Peyer's patch (tissue), 4 donors: ENCODE measurements around the gene DISP3.

Experiments used
- CTCF ChIP-seq, 6 experiments: fragments of 450-650 bp in 4 of 6; fragments of 200-600 bp in 2 of 6; sonication (generic) in 1 of 6; IDR thresholded peaks; one replicate each; pipeline ENCODE4 v1.5.1; 2017 to 2019; ENCODE audit warnings: antibody characterized with exemption in 6 of 6, mild to moderate bottlenecking in 3 of 6, moderate library complexity in 1 of 6
- POLR2A ChIP-seq, 2 donors: fragments of 450-650 bp; IDR thresholded peaks; one replicate each; pipeline ENCODE4 v1.5.1; 2017; ENCODE audit warnings: antibody characterized with exemption in 2 of 2, mild to moderate bottlenecking in 2 of 2, moderate library complexity in 2 of 2

DNA sequence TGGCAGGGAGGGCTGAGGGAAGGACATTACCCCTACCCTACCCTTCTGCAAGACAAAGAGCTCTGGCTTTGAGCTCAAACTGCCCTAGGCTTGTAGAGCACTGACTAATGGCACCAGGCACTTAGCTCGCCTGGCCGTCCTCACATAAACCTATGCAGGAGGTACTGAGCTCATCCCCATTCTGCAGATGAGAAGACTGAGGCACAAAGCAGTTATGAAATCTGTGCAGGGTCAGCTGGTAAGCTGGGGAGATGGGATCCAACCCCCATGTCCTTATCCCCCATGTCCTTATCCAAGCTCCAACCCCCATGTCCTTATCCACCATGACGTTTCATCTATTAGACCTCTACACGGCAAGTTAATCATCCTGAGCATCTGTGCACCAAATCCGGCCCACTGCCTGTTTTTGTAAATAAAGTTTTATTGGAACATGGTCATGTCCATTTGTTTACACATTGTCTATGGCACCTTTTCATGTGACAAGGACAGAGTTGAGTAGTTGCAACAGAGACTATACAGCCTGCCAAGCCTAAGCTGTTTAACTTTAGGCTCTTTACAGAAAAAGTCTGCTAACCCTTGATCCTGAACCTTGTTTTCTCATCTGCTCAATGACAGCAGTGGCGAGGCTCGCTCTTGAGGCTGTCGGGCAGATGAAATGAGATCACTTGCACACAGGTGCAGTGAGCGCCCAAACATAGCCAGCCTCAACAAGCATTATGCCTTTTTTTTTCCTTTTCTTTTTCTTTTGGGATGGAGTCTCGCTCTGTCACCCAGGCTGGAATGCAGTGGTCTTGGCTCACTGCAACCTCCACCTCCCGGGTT, 88.5 kb downstream of the DISP3 start:
- TF ChIP-seq CTCF (IDR thresholded peaks at IDR 0.05) (no peak), POLR2A (IDR thresholded peaks at IDR 0.05) (no peak)
